NT2/D1 (cell line): ENCODE data around the gene CELA3A.
"Not testable (repeated sequence)": the region's sequence is repeated elsewhere in the genome, so short reads cannot be mapped to it uniquely, and the experiment has no call there.

Experiments used
- YY1 ChIP-seq: IDR thresholded peaks from 2 replicates; pipeline ENCODE4 v1.6.1; 2011; ENCODE audit not compliant: insufficient read length, insufficient read depth
- ZNF274 ChIP-seq: IDR thresholded peaks from 2 replicates; pipeline ENCODE4 v1.6.1; 2011; ENCODE audit warnings: mild to moderate bottlenecking, low read depth, low read length

- TF ChIP-seq ZNF274, YY1: not testable (repeated sequence)
Measured at GRCh38 chr1:21980515-21981220, 20.8 kb upstream of the CELA3A start.
